Globus pallidus (tissue), 1 donor: ENCODE data around the gene PSMD5.

Experiments
- DNase-seq: peaks from one replicate; pipeline ENCODE4 v3.0.0-alpha.2; 2015; ENCODE audit warnings: low spot score

PSMD5 gene

DNA sequence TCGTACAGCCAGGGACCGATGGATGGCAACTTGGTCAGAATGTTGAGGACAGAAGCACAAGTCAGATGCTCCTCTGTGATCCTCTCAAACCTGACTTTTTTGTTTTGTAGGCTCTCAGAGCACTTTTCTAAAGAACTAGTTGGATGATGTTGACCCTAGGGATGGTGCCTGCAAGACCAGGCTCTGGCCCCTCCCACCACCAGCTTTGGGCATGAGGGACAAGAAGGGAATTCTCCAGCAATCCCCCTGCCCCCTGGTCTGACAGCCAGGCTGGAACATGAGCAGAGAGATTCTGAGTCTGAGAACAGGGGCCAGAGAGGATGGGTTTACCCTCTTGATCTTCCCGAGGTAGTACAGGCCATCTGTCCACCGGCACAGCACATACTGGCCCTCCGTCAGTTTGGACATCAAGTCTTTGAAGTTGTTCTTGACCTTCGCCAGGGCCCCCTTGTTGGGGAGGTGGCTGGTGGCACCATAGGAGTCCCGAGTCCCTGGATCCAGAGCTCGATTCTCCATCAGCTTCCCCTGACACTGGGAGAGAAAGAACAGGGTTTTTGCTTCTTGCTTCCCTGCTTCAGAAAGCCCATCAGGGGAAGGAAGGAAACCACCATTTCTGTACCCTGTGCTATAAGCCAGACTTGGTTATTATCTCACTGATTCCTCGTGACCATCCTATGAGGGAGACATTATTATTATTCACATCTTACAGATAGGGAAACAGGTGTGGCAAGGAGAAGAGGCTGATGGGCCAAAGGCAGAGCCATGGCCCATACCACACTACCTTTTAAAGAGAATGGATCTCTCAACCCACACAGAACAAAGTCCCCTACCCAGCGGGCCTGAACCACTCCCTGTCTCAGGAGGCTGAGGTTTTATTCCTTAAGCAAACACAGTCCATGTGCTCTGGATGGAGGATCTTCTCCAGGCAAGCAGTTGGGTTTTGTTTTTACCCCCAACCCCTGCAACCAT lies 31.8 kb upstream of the PSMD5 start:
- DNase-seq, result no peak

DNA sequence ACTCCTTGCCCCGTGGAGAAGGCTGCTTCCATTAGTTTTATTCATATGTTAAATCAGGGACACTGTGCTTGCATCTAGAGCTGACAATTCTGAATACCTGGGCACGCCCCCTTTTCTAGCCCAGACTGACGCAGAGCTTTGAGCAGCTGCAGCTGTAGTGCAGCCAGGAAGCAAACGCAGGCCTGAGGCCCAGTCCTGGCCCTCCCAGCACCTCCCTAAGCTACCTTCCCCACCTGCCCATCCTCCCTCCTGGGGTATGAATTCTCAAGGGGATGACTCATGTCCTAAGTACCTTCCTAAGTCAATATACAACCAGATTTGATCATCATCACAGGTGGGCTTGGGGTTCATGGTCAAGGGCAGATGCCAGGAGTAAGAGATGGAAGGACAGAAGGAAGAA lies 30.8 kb upstream of the PSMD5 start:
- DNase-seq, result no peak

DNA sequence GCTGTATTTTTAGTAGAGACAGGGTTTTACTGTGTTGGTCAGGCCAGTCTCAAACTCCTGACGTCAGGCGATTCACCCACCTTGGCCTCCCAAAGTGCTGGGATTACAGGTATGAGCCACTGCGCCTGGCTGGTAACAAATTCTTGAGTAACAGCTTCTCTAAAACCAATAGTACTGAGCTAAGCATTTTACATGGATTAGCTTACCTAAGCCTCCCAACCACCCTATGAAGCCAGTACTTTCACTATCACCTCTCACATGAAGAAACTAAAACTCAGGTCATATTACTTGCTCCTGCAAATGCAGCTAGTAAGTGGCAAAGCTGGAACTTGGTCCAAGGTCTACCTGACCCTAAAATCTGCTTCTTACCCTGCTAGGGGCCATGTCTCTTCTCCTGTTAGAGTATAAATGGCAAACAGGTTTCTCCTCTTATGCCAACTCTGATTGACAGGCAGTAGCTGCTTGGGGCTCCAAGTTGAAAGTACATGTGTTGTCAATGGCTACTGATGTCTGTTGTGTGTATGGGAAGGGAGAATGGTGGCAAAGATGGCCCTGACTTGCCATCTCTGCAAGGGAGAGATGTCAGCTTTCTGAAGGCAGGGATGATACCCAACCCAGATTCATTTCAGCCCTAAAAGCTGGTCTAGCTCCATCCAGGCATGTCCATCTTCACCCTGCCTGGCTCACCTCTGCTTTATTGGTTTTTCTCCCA lies 30.2 kb upstream of the PSMD5 start:
- no peak for DNase-seq

DNA sequence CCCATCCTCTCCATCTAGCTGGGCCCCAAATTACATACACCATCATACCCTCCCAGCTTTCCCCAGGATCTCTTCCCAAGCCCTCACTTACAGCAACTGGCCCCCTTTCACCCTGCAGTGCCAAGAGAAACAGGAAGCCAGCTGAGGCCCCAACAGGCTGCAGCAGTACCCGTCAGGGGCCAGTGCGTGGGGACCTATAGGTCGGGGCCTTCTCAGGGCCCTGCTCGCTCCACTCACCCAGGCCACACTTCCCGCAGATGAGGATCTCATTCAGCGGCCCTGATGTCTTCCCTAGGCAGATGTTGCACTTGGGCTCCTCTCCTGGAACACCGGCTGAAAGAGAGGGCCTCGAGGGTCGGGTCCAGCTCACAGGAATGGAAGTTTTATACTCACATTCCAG lies 27.5 kb upstream of the PSMD5 start:
- no peak for DNase-seq

DNA sequence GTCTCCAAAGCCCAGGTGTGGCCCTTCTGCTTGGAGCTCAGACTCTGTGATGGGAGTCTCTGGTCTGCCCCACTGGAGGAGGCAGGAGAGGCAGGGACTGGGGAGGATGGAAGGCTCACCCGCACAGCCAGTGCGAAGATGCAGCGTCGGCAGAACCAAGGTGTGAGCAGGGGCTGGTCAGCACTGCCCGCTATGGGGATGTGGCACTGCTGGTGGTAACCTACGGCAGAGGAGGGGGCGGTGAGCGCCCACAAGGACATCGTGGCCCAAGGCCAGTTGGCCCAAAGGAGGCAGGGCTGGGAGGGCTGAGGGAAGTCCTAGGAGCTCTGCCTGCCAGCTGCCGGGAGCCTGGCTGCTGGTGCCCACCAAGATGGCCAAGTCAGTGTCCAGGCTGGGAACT lies 27.0 kb upstream of the PSMD5 start:
- peak; percentile 9 for DNase-seq

DNA sequence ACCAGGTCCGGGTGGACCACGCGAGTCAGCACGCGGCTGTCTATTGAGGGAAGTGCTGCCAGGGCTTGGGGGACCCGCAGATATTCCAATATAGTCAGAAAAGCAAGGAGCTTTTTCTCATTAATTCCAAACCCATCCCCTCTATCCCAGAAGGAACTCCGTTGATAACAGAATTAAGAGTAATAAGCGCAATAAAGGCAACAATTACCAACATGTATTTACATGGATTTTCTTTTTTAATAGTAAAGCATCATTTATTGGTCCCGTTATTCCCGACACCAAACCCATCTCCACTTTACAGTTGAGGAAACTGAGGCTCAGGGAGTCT lies 26.6 kb upstream of the PSMD5 start:
- DNase-seq, result no peak

DNA sequence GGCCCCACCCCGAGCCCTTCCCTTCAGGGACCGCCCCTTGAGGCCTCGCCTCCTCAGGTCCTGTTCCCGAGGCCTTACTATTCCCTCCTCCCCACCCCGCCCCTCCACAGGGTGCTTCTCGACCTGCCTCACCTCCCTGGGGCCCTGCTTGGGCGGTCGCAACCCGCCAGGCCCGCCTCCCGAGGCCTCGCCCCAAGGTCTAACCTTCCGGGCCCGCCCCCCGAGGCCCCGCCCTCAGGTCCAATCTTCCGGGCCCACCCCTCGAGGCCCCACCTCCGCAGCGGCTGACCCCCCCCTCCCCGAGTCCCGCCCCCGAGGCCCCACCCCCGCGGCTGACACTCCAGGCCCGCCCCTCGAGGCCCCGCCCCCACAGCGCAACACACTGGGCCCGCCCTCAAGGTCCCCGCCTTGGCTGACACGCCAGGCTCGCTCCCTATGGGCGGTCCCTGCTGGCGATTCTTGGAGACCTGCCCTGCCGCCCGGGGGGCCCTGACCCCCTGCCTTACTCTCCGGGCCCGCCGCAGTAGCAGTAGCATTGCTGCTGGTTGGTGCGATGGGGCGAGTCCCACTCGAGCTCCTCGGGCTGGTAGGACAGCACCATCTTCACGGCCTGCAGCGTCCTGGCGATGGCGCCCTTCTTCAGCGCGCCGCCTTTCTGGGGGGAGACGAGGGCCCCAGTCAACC lies 26.1 kb upstream of the PSMD5 start:
- peak; percentile 92 for DNase-seq

DNA sequence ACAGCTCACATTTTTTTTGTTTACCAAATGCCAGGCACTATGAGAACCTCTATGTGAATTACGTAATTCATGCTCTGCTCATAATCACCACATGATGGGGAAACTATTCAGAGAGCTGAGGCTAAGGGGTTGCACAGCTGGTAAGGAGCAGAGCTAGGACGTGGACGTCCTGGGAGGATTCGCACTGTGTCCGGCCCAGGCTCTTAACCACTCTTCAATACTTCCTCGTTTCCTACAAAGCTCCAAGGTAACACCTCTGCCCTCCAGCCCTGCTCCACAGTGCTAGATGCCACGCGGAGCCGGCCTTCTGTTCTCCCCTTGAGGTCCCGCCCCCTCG lies 25.6 kb upstream of the PSMD5 start:
- no peak for DNase-seq

DNA sequence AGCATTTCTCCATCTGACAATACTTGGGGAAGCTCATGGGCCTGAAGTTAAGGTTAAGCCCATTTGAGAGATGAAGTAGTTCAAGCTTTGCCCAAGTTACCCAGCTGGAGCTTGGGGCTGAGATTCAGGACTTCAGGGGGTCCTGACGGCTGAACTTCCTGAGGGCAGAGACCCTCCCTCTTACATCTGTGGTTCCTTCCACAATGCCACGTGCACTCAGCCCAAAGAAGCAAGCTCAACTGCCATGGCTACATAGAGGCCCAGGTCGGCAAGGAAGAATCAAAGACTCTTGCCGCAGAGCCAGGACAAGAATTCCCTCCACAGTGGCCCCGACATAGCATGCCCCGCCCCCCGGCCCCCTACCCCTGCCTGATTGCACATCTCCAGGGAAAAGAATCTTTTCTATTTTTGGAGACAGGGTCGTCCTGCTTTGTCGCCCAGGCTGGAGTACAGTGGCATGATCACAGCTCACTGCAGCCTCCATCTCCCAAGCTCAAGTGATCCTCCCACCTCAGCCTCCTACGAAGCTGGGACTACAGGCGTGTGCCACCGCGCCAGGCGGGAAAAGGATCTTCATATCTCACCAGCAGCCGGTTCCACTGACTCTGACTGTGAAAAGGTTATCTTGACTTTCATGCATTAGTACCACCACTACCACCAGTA lies 25.1 kb upstream of the PSMD5 start:
- no peak for DNase-seq

DNA sequence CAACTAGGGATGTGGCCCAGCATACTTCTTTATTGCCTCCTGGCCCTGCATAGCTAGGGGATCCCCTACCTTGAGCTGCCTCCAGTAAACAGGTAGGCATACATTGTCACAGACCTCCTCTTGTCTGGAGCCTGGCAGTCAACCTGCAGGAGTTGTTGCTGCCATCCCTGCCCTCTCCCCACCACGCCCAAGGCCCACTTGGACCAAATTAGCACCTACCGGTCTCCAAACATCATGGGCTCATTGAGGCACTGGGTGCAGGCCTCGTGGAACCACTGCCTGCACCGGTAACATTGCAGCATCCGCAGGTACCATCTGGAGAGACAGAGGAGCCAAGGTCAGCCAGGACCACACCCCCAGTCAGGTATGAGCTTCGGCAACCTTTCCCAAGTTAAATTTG lies 23.9 kb upstream of the PSMD5 start:
- no peak for DNase-seq

DNA sequence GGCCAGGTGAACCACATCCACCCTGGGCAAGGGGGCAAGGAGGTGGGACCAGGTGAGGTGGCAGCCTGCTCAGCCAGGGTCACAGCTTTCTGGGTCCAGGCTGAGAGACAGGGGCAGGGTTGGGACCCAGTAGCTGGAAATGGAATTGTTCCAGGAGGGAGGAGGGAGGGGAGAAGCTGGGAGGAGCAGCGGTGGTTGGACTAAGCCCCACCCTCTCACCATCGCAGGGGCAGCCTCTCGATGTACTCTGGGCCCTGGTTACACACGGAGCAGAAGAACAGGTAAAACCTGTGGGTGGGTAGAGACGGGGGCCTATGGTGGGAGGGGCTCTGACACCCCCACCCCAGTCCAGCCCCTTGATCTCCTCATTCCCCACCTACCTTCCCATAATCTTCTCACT lies 23.1 kb upstream of the PSMD5 start:
- no peak for DNase-seq

DNA sequence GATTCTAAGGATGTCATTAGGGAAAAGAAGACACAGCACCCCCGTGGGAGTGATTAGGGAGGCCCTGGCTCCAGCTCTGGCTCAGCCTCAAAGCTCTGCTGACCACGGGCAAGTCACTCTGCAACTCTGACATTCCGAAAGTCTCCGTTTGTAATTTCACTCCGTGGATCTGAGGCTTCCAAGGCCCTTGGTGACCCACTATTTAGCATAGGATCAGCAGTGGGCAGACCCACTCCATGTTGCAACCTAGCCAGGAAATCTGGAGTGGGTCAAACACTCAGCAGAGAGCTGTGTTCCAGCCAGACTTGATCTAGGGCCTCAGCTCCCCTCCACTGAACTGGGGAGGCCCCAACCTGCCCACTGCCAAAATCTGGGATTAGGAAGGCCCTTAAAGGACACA lies 22.5 kb upstream of the PSMD5 start:
- DNase-seq, result no peak

DNA sequence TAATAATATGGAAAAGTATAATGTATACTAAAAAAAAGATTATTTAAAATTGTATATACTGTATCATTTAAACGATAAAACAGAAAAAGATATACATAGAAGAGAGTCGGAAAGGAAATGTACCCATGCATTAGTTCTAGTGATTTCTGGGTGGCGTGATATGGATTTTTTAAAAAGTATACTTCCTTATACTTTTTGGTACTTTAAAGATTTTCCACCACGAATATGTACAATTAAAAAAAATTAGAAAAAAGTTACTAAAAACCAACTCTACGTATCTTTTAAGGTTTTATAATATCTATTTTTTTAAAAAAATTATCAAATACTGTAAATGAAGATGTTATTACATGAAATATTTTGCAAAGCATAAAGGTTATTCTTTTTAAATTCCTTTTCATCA lies 22.0 kb upstream of the PSMD5 start:
- no peak for DNase-seq

DNA sequence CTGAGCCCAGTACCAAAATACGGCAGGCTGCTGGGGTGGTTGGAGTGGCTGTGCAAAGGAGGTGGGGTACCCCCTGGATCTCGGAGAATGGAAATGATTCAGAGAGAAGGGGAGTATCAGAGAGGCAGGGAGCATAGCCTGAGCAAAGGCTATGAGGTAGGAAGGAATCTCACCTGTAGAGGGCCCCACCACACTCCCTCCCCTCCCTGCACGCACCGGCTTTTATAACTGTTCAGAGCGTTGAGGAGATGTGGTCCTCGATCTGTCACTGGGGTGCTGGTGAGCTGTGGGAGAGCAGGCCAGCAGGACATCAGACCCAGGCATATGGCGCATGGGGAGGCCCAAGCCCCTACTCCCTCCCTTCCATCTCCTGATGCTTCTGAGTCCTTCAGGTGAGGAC lies 21.1 kb upstream of the PSMD5 start:
- no peak for DNase-seq

DNA sequence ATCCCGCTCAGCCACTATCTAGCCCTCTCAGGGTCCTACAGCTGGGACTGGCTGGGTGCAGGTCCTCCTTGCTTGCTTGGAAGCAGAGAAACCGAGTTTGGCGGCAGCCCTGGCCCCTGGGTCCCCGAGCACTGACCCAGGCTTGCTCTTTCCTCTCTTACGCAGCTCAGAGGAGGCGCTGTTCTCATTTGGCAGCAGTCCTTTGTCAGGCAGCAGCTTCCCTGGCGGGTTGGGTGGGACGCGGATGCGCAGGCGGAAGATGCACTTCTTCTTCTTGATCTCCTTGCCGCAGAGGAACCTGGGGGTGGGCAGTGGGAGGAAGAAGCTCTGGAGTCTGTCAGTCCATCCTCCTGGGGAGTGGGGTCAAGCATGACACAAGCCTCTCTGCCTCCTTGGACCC lies 19.7 kb upstream of the PSMD5 start:
- no peak for DNase-seq

DNA sequence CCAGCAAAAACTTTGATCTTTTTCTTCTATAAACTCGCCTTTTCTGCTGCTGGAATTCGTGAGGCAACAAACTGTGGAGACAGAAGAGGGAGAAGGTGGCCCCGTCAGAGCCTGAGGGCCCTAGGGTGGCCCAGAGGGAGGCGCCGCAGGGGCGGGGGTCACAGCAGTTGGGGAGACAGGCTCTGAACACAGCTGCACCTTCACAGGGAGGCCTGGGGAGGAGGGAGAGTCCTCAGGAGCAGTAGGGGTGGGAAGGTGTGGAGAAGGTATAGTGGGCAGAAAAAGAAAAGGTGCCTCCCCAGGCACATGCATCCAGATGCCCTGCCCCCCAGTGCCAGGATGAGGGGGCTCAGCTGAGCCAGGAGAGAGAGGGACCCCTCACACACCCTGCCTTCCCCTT lies 19.2 kb upstream of the PSMD5 start:
- no peak for DNase-seq

DNA sequence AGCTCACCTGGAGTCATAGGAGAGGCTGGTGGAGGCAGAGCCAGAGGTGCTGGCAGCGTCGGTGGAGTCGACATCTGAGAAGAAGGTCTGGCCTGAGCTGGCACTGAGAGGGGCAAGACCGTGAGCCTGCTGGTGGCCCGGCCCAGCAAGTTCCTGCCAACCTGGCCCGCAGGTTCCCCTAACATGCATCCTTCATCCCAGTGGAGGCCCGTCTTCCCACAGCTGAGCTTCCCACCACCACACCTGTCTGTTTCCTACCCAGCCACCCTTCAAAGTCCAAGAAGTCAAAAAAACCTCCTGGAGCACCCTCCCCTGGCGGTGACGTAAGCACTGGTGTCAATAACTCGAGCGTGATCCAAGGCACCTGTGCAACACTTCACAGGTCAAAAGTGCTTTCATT lies 17.4 kb upstream of the PSMD5 start:
- no peak for DNase-seq

DNA sequence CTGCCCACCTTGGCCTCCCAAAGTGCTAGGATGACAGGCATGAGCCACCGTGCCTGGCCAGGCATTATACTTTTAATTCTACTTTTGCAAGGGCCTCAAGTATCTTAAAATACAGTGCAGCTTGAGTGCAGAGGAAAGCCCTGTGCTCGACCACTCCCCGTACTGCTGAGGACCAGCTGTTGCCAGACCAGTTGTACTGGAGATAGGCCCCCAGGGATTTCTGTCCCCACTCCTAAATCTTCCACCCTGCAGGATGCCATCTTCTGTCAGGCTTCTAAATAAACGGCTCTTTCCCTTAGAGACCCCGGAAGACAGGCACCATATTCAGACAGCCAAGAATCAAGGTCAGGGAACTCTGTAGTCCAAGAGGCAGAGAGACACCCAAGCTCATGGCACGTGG lies 16.6 kb upstream of the PSMD5 start:
- no peak for DNase-seq

DNA sequence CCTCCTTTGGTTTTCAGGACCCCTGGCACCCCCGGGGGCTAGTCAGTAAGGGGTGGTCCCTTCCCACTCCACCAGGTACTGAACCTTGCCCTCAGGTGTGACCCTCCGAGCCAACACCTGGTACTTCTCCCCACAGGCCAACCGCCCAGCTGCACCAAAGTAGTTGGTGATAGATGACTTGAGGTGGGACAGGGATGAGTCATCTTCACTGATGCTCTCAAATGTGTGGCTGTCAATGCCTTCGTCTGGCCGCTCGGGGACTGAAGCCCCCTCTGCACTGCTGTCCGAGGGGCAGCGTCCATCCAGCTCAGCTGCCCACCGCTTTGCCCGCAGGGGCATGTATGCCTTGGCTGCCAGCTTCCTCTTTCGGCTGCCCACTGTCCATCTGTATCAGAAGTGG lies 15.2 kb upstream of the PSMD5 start:
- DNase-seq, result no peak

DNA sequence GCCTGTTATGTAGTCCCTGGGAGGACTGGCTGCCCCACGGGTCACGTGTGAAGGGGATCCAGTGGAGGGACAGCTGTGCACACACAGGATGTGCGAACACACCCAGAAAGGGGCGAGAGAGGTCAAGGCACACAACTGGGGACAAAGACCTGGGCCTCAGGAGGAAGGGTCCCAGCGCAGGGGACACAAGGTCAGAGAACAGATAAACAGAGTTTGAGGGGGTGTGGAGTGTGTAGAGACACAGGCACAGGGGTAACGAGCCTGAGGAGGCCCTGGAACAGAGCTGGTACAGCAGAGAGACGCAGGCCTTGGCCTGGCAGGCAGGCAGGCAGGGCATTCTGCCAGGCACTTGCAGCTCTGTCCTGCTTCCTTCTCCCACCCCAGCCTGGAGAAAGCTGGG lies 14.8 kb upstream of the PSMD5 start:
- DNase-seq, result no peak

DNA sequence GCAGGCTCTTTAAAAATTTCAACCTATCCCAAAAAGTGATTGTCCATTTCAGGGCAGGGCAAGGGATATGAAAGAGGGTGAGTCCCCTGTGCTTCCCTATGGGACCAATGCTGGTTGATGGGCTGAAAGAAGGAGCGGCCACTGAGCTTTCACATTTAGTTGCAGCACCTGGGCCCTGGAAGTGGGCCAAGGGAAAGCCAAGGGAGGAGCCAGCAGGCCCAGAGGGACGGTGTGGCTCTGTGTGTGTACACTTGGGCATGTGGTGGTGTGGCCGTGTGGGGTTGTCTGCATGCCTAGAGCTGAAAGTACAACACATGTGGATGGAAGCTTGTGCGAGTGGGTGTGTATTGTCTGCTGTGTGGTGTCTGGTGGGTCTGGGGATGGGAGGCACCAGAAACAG lies 14.0 kb upstream of the PSMD5 start:
- no peak for DNase-seq

DNA sequence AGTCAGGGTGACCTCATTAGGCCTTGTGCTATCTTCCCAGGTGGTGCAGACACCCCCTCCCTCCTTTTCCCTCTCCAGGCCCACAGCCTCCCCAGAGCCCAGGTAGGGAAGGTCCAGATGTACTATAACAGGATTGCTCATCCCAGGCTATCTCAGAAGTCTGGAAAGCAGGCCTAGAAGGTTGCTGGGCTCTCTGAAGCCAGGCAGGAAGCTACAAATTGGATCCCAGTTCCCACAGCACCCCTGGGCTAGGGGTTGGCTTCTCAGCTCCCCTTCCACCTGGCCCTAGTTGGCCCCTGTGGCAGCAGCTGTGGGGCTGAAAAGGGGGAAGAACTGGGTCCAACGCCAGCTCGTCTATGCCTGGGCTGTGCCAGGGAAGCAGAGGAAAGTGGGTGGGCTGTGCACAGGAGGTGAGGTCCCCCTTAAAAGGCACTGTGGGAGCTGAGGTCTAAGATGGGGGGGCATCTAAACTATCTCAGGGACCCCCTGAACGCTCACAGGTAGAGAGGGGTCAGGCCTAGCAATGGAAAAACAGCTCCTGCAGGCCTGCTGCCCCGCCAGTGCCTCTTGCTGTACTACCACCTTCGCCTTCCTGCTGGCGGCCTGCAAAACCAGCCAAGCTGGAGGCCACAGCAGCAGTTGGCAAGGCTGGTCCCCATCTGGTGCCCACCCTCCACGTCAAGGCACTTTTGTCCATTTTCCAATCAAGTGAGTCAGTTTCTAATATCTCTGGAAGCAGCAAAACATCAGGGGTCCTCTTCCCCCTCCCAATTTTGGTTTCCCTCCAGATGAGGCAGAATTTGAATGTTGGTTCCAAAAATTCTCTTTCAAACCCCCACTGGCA lies 13.3 kb upstream of the PSMD5 start:
- DNase-seq, result no peak
